HFFc6 (cell line): Measurements from ENCODE around the gene SRBD1. TPM values are rescaled to one million over a fixed set of nuclear protein-coding genes. Genes with fewer than 3 reads are reported as not detected.

Experiments
- DNase-seq: peaks from one replicate; pipeline ENCODE4 v3.0.0-alpha.2; 2018
- H3K27ac Mint-ChIP-seq: 2 replicates; pipeline ENCODE4 v1.8.0; 2020; ENCODE audit warnings: mild to moderate bottlenecking, mixed read lengths
- H3K27me3 Mint-ChIP-seq: 2 replicates; pipeline ENCODE4 v1.8.0; 2021; ENCODE audit warnings: mild to moderate bottlenecking, moderate library complexity, mixed read lengths; ENCODE audit not compliant: insufficient read depth
- H3K36me3 Mint-ChIP-seq: 2 replicates; pipeline ENCODE4 v1.8.0; 2021; ENCODE audit warnings: low read depth, mixed read lengths
- H3K4me1 Mint-ChIP-seq: 2 replicates; pipeline ENCODE4 v1.8.0; 2020; ENCODE audit warnings: low read depth, mixed read lengths
- H3K4me3 Mint-ChIP-seq: 2 replicates; pipeline ENCODE4 v1.8.0; 2020; ENCODE audit warnings: mild to moderate bottlenecking, moderate library complexity, mixed read lengths
- H3K9me3 Mint-ChIP-seq: 2 replicates; pipeline ENCODE4 v1.8.0; 2020; ENCODE audit warnings: mild to moderate bottlenecking, mixed read lengths
- total RNA-seq, 6 experiments: library from RNA; stranded (reverse); fragmentation: NEBNext Ultra II Directional; extraction: Animal tissue kit (Norgen Biotek cat#: 25700); gene quantifications; 2 replicates in 1 of 6; 3 replicates in 5 of 6; pipeline ENCODE4 v1.2.3, GENCODE V29; 2021
- TF ChIP-seq, protein P1 (sequence below): fragments of 200-600 bp; sonication (generic); IDR thresholded peaks from 2 replicates; pipeline ENCODE4 v1.5.0; 2021; ENCODE audit warnings: antibody characterized with exemption, mild to moderate bottlenecking

The SRBD1 gene
- total RNA-seq, 6 experiments from 2014 or later = 9.5 to 13.6 (median 12.4) TPM

DNA sequence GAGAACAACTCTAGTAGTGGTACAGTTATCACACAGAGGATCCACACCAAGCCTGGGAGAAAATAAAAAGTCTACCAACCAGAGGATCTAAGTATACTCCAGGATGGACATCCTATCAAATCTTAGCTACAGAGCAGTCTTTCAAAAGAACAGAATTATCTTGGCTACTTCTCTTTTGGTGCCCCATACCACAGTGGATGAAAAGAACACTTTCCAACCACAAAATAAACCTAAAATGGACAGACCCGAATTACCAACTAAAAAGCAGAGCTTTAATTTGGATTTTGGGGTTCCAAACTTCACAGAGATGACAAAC is 116.1 kb downstream of the SRBD1 start:
- DNase-seq = no peak
- Mint-ChIP-seq H3K4me3 (no peak overlapping the region), H3K27ac (no peak overlapping the region), H3K36me3 (no peaks in the 10 kb centered on the region), H3K27me3 (no peaks in the 10 kb centered on the region), H3K9me3 (no peaks in the 10 kb centered on the region), H3K4me1 (peaks cover 11% of the 10 kb centered on the region)
- TF ChIP-seq, protein P1, sequence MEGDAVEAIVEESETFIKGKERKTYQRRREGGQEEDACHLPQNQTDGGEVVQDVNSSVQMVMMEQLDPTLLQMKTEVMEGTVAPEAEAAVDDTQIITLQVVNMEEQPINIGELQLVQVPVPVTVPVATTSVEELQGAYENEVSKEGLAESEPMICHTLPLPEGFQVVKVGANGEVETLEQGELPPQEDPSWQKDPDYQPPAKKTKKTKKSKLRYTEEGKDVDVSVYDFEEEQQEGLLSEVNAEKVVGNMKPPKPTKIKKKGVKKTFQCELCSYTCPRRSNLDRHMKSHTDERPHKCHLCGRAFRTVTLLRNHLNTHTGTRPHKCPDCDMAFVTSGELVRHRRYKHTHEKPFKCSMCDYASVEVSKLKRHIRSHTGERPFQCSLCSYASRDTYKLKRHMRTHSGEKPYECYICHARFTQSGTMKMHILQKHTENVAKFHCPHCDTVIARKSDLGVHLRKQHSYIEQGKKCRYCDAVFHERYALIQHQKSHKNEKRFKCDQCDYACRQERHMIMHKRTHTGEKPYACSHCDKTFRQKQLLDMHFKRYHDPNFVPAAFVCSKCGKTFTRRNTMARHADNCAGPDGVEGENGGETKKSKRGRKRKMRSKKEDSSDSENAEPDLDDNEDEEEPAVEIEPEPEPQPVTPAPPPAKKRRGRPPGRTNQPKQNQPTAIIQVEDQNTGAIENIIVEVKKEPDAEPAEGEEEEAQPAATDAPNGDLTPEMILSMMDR = peak; percentile 33

DNA sequence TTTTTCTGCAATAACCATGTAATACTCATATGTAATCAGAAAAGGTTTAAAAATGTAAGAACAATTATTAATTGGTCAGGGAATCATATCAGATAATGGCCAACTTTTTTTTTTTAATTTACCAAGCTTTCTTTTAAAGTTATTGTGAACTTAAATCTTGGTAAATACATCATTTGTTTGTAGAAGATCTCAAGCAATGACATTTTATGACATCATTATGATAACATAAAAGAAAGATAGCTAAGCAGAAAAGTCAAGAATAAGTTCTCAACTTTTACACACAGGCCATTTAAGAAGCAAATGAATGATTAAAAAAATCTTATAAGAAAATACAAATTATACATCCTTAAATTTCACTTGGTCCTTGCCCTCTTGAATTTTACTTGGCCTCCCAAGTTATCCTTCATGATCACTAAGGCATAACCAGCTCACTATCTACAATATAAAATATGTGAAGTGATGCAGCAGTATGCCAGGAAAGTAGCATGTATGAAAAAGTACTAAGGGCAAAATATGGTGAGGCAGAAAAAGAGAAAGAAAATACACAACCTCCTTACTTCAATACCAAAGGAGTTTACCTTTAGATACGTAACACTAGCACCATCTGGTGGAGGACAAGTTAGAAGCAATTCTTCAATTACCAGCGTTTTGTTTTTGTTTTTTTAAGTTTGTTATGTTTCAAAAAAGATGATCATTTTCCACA is 116.6 kb downstream of the SRBD1 start:
- TF ChIP-seq, protein P1 = peak; percentile 91
- Mint-ChIP-seq H3K9me3 (no peaks in the 10 kb centered on the region), H3K27ac (no peak overlapping the region), H3K4me1 (peaks cover 11% of the 10 kb centered on the region), H3K36me3 (no peaks in the 10 kb centered on the region), H3K27me3 (no peaks in the 10 kb centered on the region), H3K4me3 (no peak overlapping the region)
- peak; percentile 67 for DNase-seq

DNA sequence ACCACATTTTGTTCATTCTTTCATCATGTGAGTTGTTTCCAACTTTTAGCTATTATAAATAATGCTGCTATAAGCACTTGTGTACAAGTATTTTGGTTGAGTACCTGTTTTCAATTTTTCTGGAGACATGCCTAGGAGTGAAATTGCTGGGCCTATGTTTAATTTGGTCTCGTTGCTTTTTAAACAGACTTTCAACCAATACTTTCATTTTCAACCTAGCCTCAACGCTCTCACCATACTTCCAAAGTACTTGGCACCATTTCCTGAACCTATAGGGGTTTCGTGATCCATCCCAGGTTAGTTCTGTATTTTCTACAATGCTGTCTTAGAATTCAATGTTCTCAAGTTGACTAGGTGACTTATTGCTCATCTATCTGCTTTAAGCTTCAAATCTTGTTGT is 126.1 kb downstream of the SRBD1 start:
- H3K36me3 Mint-ChIP-seq = peaks cover 7% of the 10 kb centered on the region
- H3K27ac Mint-ChIP-seq = no peak overlapping the region
- no peaks in the 10 kb centered on the region for H3K9me3 Mint-ChIP-seq
- DNase-seq = no peak
- H3K4me1 Mint-ChIP-seq = peaks cover 6% of the 10 kb centered on the region; the same call in 1 of the 2 replicates
- H3K4me3 Mint-ChIP-seq = no peak overlapping the region
- no peaks in the 10 kb centered on the region for H3K27me3 Mint-ChIP-seq
- TF ChIP-seq, protein P1 = no peak

DNA sequence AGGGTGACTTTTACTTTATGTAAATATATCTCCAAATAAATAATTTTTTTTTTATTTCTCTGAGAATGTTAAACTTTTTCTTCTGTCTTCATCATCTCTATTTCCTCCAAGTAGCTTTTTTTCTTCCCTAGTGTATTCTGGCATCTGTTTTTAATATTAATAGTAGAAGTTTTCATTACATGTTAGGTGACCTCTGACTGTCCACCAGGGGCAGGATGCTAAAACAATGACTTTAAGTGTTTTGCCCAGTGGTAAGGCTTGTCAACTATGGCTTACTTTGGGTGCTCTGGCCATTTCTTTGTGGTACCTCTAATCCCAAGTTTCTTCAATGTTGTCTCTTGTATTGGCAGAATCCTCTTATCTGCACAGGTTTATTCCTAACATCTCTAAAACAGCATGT is 127.1 kb downstream of the SRBD1 start:
- Mint-ChIP-seq H3K9me3 (no peaks in the 10 kb centered on the region), H3K27ac (no peak overlapping the region), H3K27me3 (no peaks in the 10 kb centered on the region), H3K36me3 (peaks cover 16% of the 10 kb centered on the region), H3K4me1 (peaks cover 6% of the 10 kb centered on the region; the same call in 1 of the 2 replicates), H3K4me3 (no peak overlapping the region)
- peak; percentile 3 for DNase-seq
- TF ChIP-seq, protein P1 = peak; percentile 70

DNA sequence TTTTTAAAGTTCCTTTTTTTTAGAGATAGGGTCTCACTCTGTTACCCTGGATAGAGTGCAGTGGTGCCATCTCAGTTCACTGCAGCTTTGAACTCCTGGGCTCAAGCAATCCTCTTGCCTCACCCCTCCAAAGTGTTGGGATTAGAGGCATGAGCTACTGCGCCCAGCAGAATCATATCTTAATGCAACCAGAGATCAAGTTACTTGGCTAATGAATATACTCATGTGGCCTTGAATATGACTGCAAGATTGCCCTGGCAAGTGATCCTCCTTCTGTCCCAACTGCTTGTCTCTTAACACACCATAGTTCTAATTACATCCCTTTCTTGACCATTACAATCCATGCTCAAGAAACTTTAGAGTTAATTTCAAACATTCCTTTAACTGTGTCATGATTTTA is 133.5 kb downstream of the SRBD1 start:
- Mint-ChIP-seq H3K36me3 (peaks cover 25% of the 10 kb centered on the region), H3K9me3 (no peaks in the 10 kb centered on the region), H3K4me1 (no peaks in the 10 kb centered on the region), H3K27me3 (no peaks in the 10 kb centered on the region), H3K27ac (no peak overlapping the region), H3K4me3 (no peak overlapping the region)
- DNase-seq = no peak
- TF ChIP-seq, protein P1 = no peak
